Effector CD4-positive, alpha-beta T cell (primary cell): ENCODE data around the gene CPE. TPM values are rescaled to one million over a fixed set of nuclear protein-coding genes. Genes with fewer than 3 reads are reported as not detected.
"Not testable (repeated sequence)": the region's sequence is repeated elsewhere in the genome, so short reads cannot be mapped to it uniquely, and the experiment has no call there.

Source experiments
- DNase-seq: peaks from one replicate; pipeline ENCODE4 v3.0.0-alpha.2; 2020
- total RNA-seq: gene quantifications from one replicate; lab custom pipeline; 2026; lab: John Stamatoyannopoulos, UW

The CPE gene
- total RNA-seq, result not detected

GRCh38 chr4:165378745-165379677, at the start of gene CPE:
Gene CPE (plus strand): TSS chr4:165379008. CDS start chr4:165379222, 214 bp downstream.
- DNase-seq, result peak; percentile 20

- no peak for DNase-seq
These were observed 48.7 kb upstream of the CPE start for GRCh38 chr4:165330071-165330470.

- no peak for DNase-seq
These were observed 48.1 kb upstream of the CPE start for GRCh38 chr4:165330666-165331065.

- DNase-seq, result no peak
These were observed 47.4 kb upstream of the CPE start for GRCh38 chr4:165331359-165331758.

- DNase-seq, result no peak
These were observed 47.0 kb upstream of the CPE start for GRCh38 chr4:165331823-165332222.

- DNase-seq, result no peak
These were observed 46.3 kb upstream of the CPE start for GRCh38 chr4:165332502-165332901.

GRCh38 chr4:165335163-165335703, 43.6 kb upstream of the CPE start:
- DNase-seq, result no peak

- DNase-seq, result no peak
These were observed 42.1 kb upstream of the CPE start for GRCh38 chr4:165336743-165337142.

GRCh38 chr4:165342340-165342739, 36.5 kb upstream of the CPE start:
- DNase-seq, result not testable (repeated sequence)

- DNase-seq, result no peak
These were observed 35.2 kb upstream of the CPE start for GRCh38 chr4:165343353-165344191.

- no peak for DNase-seq
These were observed 33.0 kb upstream of the CPE start for GRCh38 chr4:165345666-165346417.

GRCh38 chr4:165347647-165348569, 30.9 kb upstream of the CPE start:
- DNase-seq, result no peak

- no peak for DNase-seq
These were observed 27.3 kb upstream of the CPE start for GRCh38 chr4:165351359-165352130.

- no peak for DNase-seq
These were observed 22.9 kb upstream of the CPE start for GRCh38 chr4:165355900-165356300.

GRCh38 chr4:165359506-165359905, 19.3 kb upstream of the CPE start:
- DNase-seq, result no peak

- DNase-seq, result no peak
These were observed 18.6 kb upstream of the CPE start for GRCh38 chr4:165360041-165360695.

- DNase-seq, result no peak
These were observed 17.7 kb upstream of the CPE start for GRCh38 chr4:165360985-165361670.

GRCh38 chr4:165361810-165362209, 17.0 kb upstream of the CPE start:
- DNase-seq, result no peak

- DNase-seq, result no peak
These were observed 14.2 kb upstream of the CPE start for GRCh38 chr4:165364452-165365080.
